Trophoblast cell (in vitro differentiated cells and primary cell): ENCODE measurements around the gene STIM1. TPM values are rescaled to one million over a fixed set of nuclear protein-coding genes. Genes with fewer than 3 reads are reported as not detected.

Source experiments
- DNase-seq, 2 donors: peaks; one replicate each; pipeline ENCODE4 v3.0.0-alpha.2; 2016
- H2AFZ ChIP-seq: 2 replicates; pipeline ENCODE4 v1.6.1; 2013; ENCODE audit warnings: low read length, moderate library complexity, mild to moderate bottlenecking; ENCODE audit not compliant: insufficient read depth, poor library complexity
- H2AK5ac ChIP-seq: 2 replicates; pipeline ENCODE4 v1.6.1; 2013; ENCODE audit warnings: mild to moderate bottlenecking, low read length
- H2BK120ac ChIP-seq: 2 replicates; pipeline ENCODE4 v1.6.1; 2013; ENCODE audit warnings: low read length, mild to moderate bottlenecking, moderate library complexity; ENCODE audit not compliant: insufficient read depth, poor library complexity
- H2BK12ac ChIP-seq: 2 replicates; pipeline ENCODE4 v1.6.1; 2013; ENCODE audit warnings: mild to moderate bottlenecking, low read length, moderate library complexity
- H2BK5ac ChIP-seq: 2 replicates; pipeline ENCODE4 v1.6.1; 2013; ENCODE audit warnings: low read length, low read depth, moderate library complexity, mild to moderate bottlenecking; ENCODE audit not compliant: poor library complexity
- H3K14ac ChIP-seq: 2 replicates; pipeline ENCODE4 v1.6.1; 2013; ENCODE audit warnings: mild to moderate bottlenecking, low read length
- H3K18ac ChIP-seq: 2 replicates; pipeline ENCODE4 v1.6.1; 2013; ENCODE audit warnings: mild to moderate bottlenecking, low read length
- H3K23ac ChIP-seq: 2 replicates; pipeline ENCODE4 v1.6.1; 2013; ENCODE audit warnings: low read length
- H3K27ac ChIP-seq: 2 replicates; pipeline ENCODE4 v1.5.1; 2013; ENCODE audit warnings: low read depth, mild to moderate bottlenecking, inconsistent platforms, low read length, moderate library complexity
- H3K27me3 ChIP-seq: 2 replicates; pipeline ENCODE4 v1.6.1; 2013; ENCODE audit warnings: inconsistent platforms, mild to moderate bottlenecking, low read length, moderate library complexity; ENCODE audit not compliant: insufficient read depth
- H3K36me3 ChIP-seq, 2 experiments: 1 replicate in 1 of 2; 2 replicates in 1 of 2; pipeline ENCODE4 v1.6.1; 2013; ENCODE audit warnings: low read length in 2 of 2, mild to moderate bottlenecking in 2 of 2, moderate library complexity in 1 of 2; ENCODE audit not compliant: insufficient read depth in 2 of 2, control insufficient read depth in 1 of 2
- H3K4ac ChIP-seq: 2 replicates; pipeline ENCODE4 v1.6.1; 2013; ENCODE audit warnings: low read depth, mild to moderate bottlenecking, low read length, moderate library complexity
- H3K4me1 ChIP-seq, 2 experiments: 1 replicate in 1 of 2; 2 replicates in 1 of 2; pipeline ENCODE4 v1.6.1; 2013; ENCODE audit warnings: low read length in 2 of 2, mild to moderate bottlenecking in 2 of 2, moderate library complexity in 1 of 2; ENCODE audit not compliant: insufficient read depth in 2 of 2, control insufficient read depth in 1 of 2
- H3K4me2 ChIP-seq: 2 replicates; pipeline ENCODE4 v1.6.1; 2013; ENCODE audit warnings: inconsistent platforms, mild to moderate bottlenecking, low read length, moderate library complexity
- H3K4me3 ChIP-seq: 2 replicates; pipeline ENCODE4 v1.5.1; 2013; ENCODE audit warnings: mild to moderate bottlenecking, low read depth, low read length, inconsistent platforms
- H3K79me1 ChIP-seq: one replicate; pipeline ENCODE4 v1.6.1; 2013; ENCODE audit warnings: low read length
- H3K79me2 ChIP-seq: 2 replicates; pipeline ENCODE4 v1.6.1; 2013; ENCODE audit warnings: low read length, mild to moderate bottlenecking; ENCODE audit not compliant: control insufficient read depth, insufficient read depth, poor library complexity
- H3K9ac ChIP-seq: 2 replicates; pipeline ENCODE4 v1.6.1; 2013; ENCODE audit warnings: mild to moderate bottlenecking, low read length
- H3K9me3 ChIP-seq: 2 replicates; pipeline ENCODE4 v1.6.1; 2013; ENCODE audit warnings: low read depth, mild to moderate bottlenecking, control low read depth, inconsistent platforms, low read length; ENCODE audit not compliant: insufficient read depth
- H4K12ac ChIP-seq: 2 replicates; pipeline ENCODE4 v1.6.1; 2013; ENCODE audit warnings: low read depth, mild to moderate bottlenecking, low read length, moderate library complexity
- H4K8ac ChIP-seq: 2 replicates; pipeline ENCODE4 v1.6.1; 2013; ENCODE audit warnings: low read depth, mild to moderate bottlenecking, low read length, moderate library complexity
- H4K91ac ChIP-seq: one replicate; pipeline ENCODE4 v1.6.1; 2013; ENCODE audit warnings: low read depth, mild to moderate bottlenecking, low read length, moderate library complexity
- WGBS: extraction: QIAGEN DNeasy Blood & Tissue Kit; methylation state at CpG from one replicate; pipeline ENCODE4 v1.1.7; 2013; ENCODE audit warnings: missing lambda C conversion rate; ENCODE audit not compliant: insufficient read length, insufficient coverage; ENCODE audit errors: extremely low coverage; 5-methylcytosine and 5-hydroxymethylcytosine counted together
- polyA plus RNA-seq: library from polyadenylated mRNA; stranded (reverse); fragments of 200-250 nt; gene quantifications from 2 replicates; pipeline ENCODE4 v1.2.3, GENCODE V29; 2013

Gene STIM1
- 17.6 and 18.0 TPM in 2 replicates for polyA plus RNA-seq

DNA sequence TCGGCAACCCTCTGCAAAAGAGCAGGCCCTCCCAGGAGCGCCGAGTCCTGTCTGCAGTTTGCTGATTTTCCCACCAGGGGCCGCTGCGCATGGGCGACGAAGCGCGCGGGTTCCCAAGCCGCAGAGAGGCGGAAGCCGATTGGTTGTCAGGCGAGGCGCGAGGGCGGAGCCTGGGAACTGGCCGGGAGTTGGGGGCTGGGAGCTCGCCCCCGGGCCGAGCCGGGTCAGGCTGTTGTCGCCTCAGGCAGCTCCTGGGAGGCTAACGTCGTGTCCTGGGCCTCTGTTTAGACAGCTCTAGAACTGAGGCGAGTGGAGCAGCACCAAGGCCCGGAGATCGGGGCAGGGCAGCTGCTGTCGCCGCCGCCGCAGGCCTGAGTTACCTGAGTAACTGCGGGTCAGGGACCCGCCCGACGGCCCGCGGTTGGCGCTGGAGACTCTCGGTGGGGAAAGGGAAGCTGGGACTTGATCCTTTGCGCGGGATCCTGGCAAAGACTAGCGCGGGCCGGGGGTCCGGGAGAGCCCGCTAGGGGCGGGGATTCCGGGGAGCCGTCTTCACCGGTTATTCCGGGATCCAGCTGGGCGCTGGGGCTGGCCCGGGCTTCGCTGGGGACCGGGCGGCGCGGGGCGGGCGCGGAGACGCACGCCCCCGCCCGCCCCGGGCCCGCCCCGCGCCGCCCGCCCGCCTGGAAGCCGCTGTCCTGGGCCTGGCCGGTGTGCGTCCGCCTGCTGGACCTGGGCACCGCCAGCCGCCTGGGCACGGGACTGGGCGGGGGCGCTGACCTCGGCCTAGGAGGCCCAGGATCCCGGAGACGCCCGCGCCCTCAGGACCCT is at the start of gene STIM1:
Gene STIM1 (plus strand): TSS at position 688 of the 831 bp plus-strand sequence. CDS start 607 bp downstream, outside the sequence.
- peak within 1 kb of the TSS; percentile 83 for H4K12ac ChIP-seq
- H2BK5ac ChIP-seq: peak within 1 kb of the TSS; percentile 95
- H3K14ac ChIP-seq: peak within 1 kb of the TSS; percentile 91
- no peak within 1 kb of the TSS for H2AK5ac ChIP-seq
- H3K9ac ChIP-seq: peak within 1 kb of the TSS; percentile 77
- DNase-seq: peak; percentile 95 to 99
- H3K4me3 ChIP-seq: peak within 1 kb of the TSS; percentile 81
- H2AFZ ChIP-seq: peak within 1 kb of the TSS; percentile 85
- WGBS: no CpG with 5 or more reads among the region's 87 CpGs
- H3K4me2 ChIP-seq: peak within 1 kb of the TSS; percentile 94
- peaks cover 8% of the 10 kb centered on the region for H3K79me2 ChIP-seq
- H4K91ac ChIP-seq: peak within 1 kb of the TSS; percentile 84
- H3K36me3 ChIP-seq: no peaks in the 10 kb centered on the region
- H3K27me3 ChIP-seq: no peaks in the 10 kb centered on the region
- H3K4me1 ChIP-seq: peaks cover 9 to 16% of the 10 kb centered on the region in 2 experiments
- H2BK120ac ChIP-seq: peak within 1 kb of the TSS; percentile 93
- peaks cover 8% of the 10 kb centered on the region for H3K79me1 ChIP-seq
- H4K8ac ChIP-seq: peak within 1 kb of the TSS; percentile 88
- H3K27ac ChIP-seq: peak within 1 kb of the TSS; percentile 80
- peak within 1 kb of the TSS; percentile 54 for H2BK12ac ChIP-seq
- peak within 1 kb of the TSS; percentile 53 for H3K4ac ChIP-seq
- H3K9me3 ChIP-seq: no peaks in the 10 kb centered on the region
- no peak within 1 kb of the TSS for H3K23ac ChIP-seq
- H3K18ac ChIP-seq: peak within 1 kb of the TSS; percentile 78

DNA sequence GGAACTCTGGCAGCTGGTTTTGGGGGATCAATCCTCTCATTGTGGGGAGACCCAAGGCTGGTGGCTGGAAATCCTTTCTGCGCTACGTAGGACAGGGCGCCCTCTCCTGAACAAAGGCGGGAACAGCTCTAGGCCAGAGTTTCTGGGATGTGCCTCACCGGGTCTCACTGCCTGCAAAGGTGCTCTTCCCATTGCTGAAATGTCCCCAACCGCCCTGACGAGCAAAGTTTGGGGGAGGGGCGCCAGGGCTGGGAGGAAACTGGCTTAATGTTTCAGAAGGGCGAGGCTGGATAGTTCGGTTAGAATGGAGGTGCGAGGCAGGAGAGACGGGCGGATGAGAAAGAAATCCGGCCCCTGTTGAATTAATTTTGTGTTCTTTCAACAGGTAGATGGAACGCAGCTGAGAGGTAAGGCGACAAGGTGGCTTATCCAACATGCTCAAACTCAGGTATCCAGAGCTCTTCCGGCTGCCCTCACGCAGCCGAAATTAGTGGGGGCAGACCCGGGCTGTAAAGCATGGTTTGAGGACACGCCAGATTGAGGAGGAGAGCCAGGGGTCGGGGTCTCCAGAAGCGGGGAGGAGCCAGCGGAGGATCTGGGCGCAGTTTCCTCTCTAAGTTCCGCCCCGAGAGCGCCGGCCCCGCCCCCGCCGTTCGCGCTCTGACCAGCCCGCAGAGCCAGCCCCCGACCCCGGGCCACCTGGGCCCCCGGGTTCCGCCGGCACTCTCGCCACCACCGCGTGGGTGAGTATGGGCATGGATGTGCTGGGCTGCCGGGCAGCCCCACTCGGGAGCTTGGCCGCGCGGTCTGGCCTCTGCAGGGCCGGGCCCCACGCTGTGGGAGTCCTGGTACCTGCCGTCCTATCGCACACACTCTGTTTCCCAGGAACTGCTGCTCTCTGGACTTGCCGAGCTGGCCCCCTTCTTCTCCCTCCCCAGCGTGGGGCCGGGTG is 47.3 kb upstream of the STIM1 start, which contains the start of gene PGAP2:
Gene PGAP2 (plus strand): TSS at position 652 of the 952 bp plus-strand sequence. CDS start 2,700 bp downstream, outside the sequence.
- no peak within 1 kb of the TSS for H2BK12ac ChIP-seq
- peaks cover 3 to 5% of the 10 kb centered on the region in 2 experiments for H3K36me3 ChIP-seq
- peak within 1 kb of the TSS; percentile 76 for H4K91ac ChIP-seq
- H3K18ac ChIP-seq: peak within 1 kb of the TSS; percentile 89
- peaks cover 4% of the 10 kb centered on the region for H3K79me2 ChIP-seq
- H2AFZ ChIP-seq: peak within 1 kb of the TSS; percentile 98
- H3K4me1 ChIP-seq: peaks cover 11 to 18% of the 10 kb centered on the region in 2 experiments
- no peaks in the 10 kb centered on the region for H3K27me3 ChIP-seq
- H3K79me1 ChIP-seq: peaks cover 7% of the 10 kb centered on the region
- H3K27ac ChIP-seq: peak within 1 kb of the TSS; percentile 56
- no CpG with 5 or more reads among the region's 55 CpGs for WGBS
- peak within 1 kb of the TSS; percentile 29 for H2BK5ac ChIP-seq
- H3K9ac ChIP-seq: peak within 1 kb of the TSS; percentile 62
- H2AK5ac ChIP-seq: no peak within 1 kb of the TSS
- DNase-seq: peak; percentile 64 to 81
- peak within 1 kb of the TSS; percentile 82 for H4K12ac ChIP-seq
- peak within 1 kb of the TSS; percentile 70 for H3K4ac ChIP-seq
- H2BK120ac ChIP-seq: peak within 1 kb of the TSS; percentile 92
- no peak within 1 kb of the TSS for H3K23ac ChIP-seq
- H4K8ac ChIP-seq: peak within 1 kb of the TSS; percentile 83
- peak within 1 kb of the TSS; percentile 84 for H3K4me2 ChIP-seq
- peak within 1 kb of the TSS; percentile 95 for H3K14ac ChIP-seq
- H3K9me3 ChIP-seq: no peaks in the 10 kb centered on the region
- H3K4me3 ChIP-seq: peak within 1 kb of the TSS; percentile 93

DNA sequence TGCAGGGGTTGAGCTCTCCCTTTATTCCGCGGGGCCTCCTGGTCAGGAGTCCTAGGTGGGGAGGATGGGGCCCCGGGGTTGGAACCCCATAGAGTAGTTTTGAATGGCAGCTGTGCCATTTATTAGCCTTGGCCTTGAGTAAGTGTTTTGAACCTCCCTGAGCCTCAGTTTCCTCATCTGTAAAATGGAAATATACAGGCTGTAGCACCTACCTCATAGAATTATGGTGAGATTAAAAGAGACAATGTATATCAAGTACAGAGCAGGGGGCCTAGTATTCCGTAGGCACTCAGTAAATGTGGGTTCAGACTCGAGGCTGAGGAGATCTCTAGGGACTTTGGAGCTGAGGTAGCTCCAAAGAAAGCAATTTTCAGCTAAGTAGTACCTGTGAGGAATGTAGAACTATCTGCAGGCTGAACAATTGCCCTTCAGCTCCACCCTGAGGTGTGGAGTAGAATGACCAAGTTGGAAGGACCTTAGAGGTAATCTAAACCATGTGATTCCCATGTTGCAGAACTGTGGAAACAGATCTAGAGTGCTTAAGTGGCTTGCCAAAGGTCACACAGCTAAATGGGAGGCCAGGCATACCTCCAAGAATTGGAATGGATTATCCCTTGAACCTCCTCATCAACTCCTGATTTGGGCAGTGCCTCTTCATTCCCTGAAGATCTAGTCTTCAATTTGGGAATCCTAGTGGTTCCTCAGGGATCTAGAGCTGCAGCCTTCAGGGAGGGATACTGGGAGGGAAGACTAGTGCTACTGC is 46.4 kb upstream of the STIM1 start:
- peak overlapping the region; percentile 98 for H2AFZ ChIP-seq
- H4K12ac ChIP-seq: peak overlapping the region; percentile 82
- H3K18ac ChIP-seq: peak overlapping the region; percentile 89
- H3K14ac ChIP-seq: peak overlapping the region; percentile 95
- H4K91ac ChIP-seq: peak overlapping the region; percentile 76
- H2BK120ac ChIP-seq: peak overlapping the region; percentile 92
- H3K4ac ChIP-seq: peak overlapping the region; percentile 70
- H2BK12ac ChIP-seq: no peak overlapping the region
- H2BK5ac ChIP-seq: peak overlapping the region; percentile 29
- H3K79me2 ChIP-seq: peaks cover 4% of the 10 kb centered on the region
- no CpG with 5 or more reads among the region's 5 CpGs for WGBS
- peaks cover 11 to 18% of the 10 kb centered on the region in 2 experiments for H3K4me1 ChIP-seq
- H3K27me3 ChIP-seq: no peaks in the 10 kb centered on the region
- peak overlapping the region; percentile 6 for H3K9ac ChIP-seq
- H3K4me2 ChIP-seq: peak overlapping the region; percentile 84
- peak; percentile 74 to 91 for DNase-seq
- H3K36me3 ChIP-seq: peaks cover 3 to 5% of the 10 kb centered on the region in 2 experiments
- H3K4me3 ChIP-seq: peak overlapping the region; percentile 93
- no peak overlapping the region for H2AK5ac ChIP-seq
- no peaks in the 10 kb centered on the region for H3K9me3 ChIP-seq
- H3K23ac ChIP-seq: no peak overlapping the region
- H4K8ac ChIP-seq: peak overlapping the region; percentile 83
- H3K27ac ChIP-seq: no peak overlapping the region
- H3K79me1 ChIP-seq: peaks cover 7% of the 10 kb centered on the region
